Mesangial cell (primary cell): ENCODE results near the gene HBG1. TPM values are rescaled to one million over a fixed set of nuclear protein-coding genes. Genes with fewer than 3 reads are reported as not detected.

Experiments used
- total RNA-seq: library from RNA; depleted of rRNA; stranded (reverse); fragments of >200 nt; gene quantifications from 2 replicates; pipeline ENCODE4 v1.2.3, GENCODE V29; 2015

Gene HBG1
- not detected in 2 replicates for total RNA-seq

GRCh38 chr11:5249807-5250396 is at the start of gene HBG1:
Gene HBG1, minus strand, starts transcription at chr11:5249857. Its CDS starts 53 bp downstream, at chr11:5249804.

DNA sequence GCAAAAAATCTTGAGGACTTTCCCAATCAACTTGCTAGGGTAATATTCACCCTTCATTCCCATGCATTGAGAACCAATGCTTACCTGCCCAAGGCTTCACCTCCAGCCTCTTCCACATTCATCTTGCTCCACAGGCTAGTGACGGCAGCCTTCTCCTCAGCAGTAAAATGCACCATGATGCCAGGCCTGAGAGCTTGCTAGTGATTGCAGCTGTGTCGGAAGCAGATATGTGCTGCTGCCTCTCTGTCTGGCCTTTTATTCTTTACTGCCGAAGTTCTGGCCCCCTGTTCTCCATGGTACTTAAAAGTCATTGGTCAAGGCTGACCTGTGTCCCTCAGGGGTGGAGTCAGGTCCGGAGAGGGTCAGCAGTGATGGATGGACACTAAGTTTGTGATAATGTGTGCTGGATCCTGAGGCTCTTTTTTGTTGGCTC is 20.1 kb upstream of the HBG1 start, which contains the start of gene HBE1:
Gene HBE1 (minus strand): TSS at position 231 of the 433 bp plus-strand sequence. CDS start 55 bp downstream, at position 176.

GRCh38 chr11:5254646-5255413 is 5.2 kb upstream of the HBG1 start, which contains the start of gene HBG2:
Gene HBG2, minus strand, starts transcription at chr11:5254781. Its CDS starts 53 bp downstream, at chr11:5254728.

DNA sequence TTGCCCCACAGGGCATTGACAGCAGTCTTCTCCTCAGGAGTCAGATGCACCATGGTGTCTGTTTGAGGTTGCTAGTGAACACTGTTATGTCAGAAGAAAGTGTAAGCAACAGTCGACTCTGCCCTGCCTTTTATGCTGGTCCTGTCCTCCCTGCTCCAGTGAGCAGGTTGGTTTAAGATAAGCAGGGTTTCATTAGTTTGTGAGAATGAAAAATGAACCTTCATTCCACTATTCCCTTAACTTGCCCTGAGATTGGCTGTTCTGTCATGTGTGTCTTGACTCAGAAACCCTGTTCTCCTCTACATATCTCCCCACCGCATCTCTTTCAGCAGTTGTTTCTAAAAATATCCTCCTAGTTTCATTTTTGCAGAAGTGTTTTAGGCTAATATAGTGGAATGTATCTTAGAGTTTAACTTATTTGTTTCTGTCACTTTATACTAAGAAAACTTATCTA is 15.2 kb downstream of the HBG1 start, which contains the start of gene HBD:
Gene HBD (minus strand): TSS at position 103 of the 454 bp plus-strand sequence. CDS start 50 bp downstream, at position 53.

DNA sequence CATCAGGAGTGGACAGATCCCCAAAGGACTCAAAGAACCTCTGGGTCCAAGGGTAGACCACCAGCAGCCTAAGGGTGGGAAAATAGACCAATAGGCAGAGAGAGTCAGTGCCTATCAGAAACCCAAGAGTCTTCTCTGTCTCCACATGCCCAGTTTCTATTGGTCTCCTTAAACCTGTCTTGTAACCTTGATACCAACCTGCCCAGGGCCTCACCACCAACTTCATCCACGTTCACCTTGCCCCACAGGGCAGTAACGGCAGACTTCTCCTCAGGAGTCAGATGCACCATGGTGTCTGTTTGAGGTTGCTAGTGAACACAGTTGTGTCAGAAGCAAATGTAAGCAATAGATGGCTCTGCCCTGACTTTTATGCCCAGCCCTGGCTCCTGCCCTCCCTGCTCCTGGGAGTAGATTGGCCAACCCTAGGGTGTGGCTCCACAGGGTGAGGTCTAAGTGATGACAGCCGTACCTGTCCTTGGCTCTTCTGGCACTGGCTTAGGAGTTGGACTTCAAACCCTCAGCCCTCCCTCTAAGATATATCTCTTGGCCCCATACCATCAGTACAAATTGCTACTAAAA is 22.8 kb downstream of the HBG1 start, which contains the start of gene HBB:
Gene HBB (minus strand): TSS at position 340 of the 579 bp plus-strand sequence. CDS start 50 bp downstream, at position 290.

DNA sequence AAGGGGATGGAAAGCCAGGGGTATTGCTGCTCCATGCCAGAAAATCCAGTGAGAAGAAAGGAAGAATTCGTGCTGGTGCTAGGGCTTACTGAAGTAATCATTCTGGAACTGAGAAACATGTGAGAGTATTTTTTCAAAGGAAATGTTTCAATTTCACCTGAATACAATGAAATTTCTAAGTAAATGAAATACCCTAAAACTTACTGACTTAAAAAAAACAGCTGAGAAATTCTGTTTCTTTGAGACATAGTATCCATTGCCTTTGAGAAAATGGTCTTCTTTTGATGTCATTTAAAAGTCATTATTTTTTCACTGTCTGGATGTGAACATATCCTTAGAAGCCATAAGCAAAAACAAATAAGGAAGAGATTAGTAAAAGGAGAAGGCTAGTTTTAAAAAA is 49.1 kb downstream of the HBG1 start, which contains the start of gene OR51V1:
Gene OR51V1 (minus strand): TSS at position 101 of the 400 bp plus-strand sequence. CDS start 0 bp downstream, at position 101.

Other genes starting within 250 kb of the HBG1 start
- gene OR52J3, start 203.3 kb downstream of the HBG1 start, total RNA-seq: not detected in 2 replicates
- gene OR52E2, start 190.2 kb downstream of the HBG1 start, total RNA-seq: not detected in 2 replicates
- not detected in 2 replicates for gene OR52E1, start 180.3 kb downstream of the HBG1 start, total RNA-seq
- gene OR52A5, start 111.5 kb downstream of the HBG1 start, total RNA-seq: not detected in 2 replicates
- not detected in 2 replicates for gene OR52A1, start 95.1 kb downstream of the HBG1 start, total RNA-seq
- gene OR51V1, start 49.2 kb downstream of the HBG1 start, total RNA-seq: not detected in 2 replicates
- gene HBB, start 22.8 kb downstream of the HBG1 start, total RNA-seq: not detected in 2 replicates
- gene HBD, start 15.4 kb downstream of the HBG1 start, total RNA-seq: not detected in 2 replicates
- not detected in 2 replicates for gene HBG2, start 4.9 kb upstream of the HBG1 start, total RNA-seq
- not detected in 2 replicates for gene HBE1, start 20.1 kb upstream of the HBG1 start, total RNA-seq
- not detected in 2 replicates for gene OR51B4, start 52.1 kb upstream of the HBG1 start, total RNA-seq
- gene OR51B2, start 74.4 kb upstream of the HBG1 start, total RNA-seq: not detected in 2 replicates
- not detected in 2 replicates for gene OR51B5, start 93.7 kb upstream of the HBG1 start, total RNA-seq
- gene OR51B6, start 101.7 kb upstream of the HBG1 start, total RNA-seq: not detected in 2 replicates
- gene OR51M1, start 134.0 kb upstream of the HBG1 start, total RNA-seq: not detected in 2 replicates
- gene OR51Q1, start 172.3 kb upstream of the HBG1 start, total RNA-seq: not detected in 2 replicates
- not detected in 2 replicates for gene OR51I1, start 191.7 kb upstream of the HBG1 start, total RNA-seq
- gene OR51I2, start 199.5 kb upstream of the HBG1 start, total RNA-seq: not detected in 2 replicates
- not detected in 2 replicates for gene OR52D1, start 238.8 kb upstream of the HBG1 start, total RNA-seq